Measurements from ENCODE around the gene MSL1. TPM values are rescaled to one million over a fixed set of nuclear protein-coding genes. Genes with fewer than 3 reads are reported as not detected.

Gene MSL1
- total and polyA plus RNA-seq, 2 of the 13 experiments (the other 11 are each of a cell fraction or from before 2014, with no cell fraction given) = 63.8 to 88.5 TPM

GRCh38 chr17:40072735-40073346 lies 48.9 kb upstream of the MSL1 start (continued):
- TF ChIP-seq SPEN (CRISPR knock-in tag; IDR thresholded peaks at IDR 0.05; ENCODE audit: low read depth) = peak; percentile 50; the same call in 1 of the 2 replicates
- TF ChIP-seq XRCC5 (optimal IDR thresholded peaks at IDR 0.05; ENCODE audit: low read length) = no peak
- TF ChIP-seq IRF9 (CRISPR knock-in tag; IDR thresholded peaks at IDR 0.05; ENCODE audit: borderline replicate concordance) = peak; percentile 36; the same call in 1 of the 2 replicates
- TF ChIP-seq ZNF337 (CRISPR knock-in tag; IDR thresholded peaks at IDR 0.05; ENCODE audit: borderline replicate concordance, low read depth) = no peak
- TF ChIP-seq PBX2 (CRISPR knock-in tag; IDR thresholded peaks at IDR 0.05) = no peak
- no peak for TF ChIP-seq PRDM4 (CRISPR knock-in tag; IDR thresholded peaks at IDR 0.05; ENCODE audit: borderline replicate concordance)
- no peak for TF ChIP-seq ZNF326 (CRISPR knock-in tag; IDR thresholded peaks at IDR 0.05; ENCODE audit: borderline replicate concordance)
- peak; percentile 58; the same call in 1 of the 2 replicates for TF ChIP-seq SAP130 (CRISPR knock-in tag; IDR thresholded peaks at IDR 0.05; ENCODE audit: low read depth)
- TF ChIP-seq TAF15 (IDR thresholded peaks at IDR 0.05; ENCODE audit: low read depth, low read length, poor library complexity, severe bottlenecking) = no peak
- TF ChIP-seq TBX3 (IDR thresholded peaks at IDR 0.05; ENCODE audit: borderline replicate concordance) = no peak
- TF ChIP-seq ZNF703 (CRISPR knock-in tag; IDR thresholded peaks at IDR 0.05; ENCODE audit: borderline replicate concordance) = no peak
- TF ChIP-seq ZNF598 (CRISPR knock-in tag; IDR thresholded peaks at IDR 0.05; ENCODE audit: borderline replicate concordance) = no peak
- peak; percentile 27 for TF ChIP-seq CTCF (CRISPR knock-in tag; IDR thresholded peaks at IDR 0.05)
- TF ChIP-seq KDM6A (CRISPR knock-in tag; IDR thresholded peaks at IDR 0.05; ENCODE audit: low read depth) = 0 out of 2 replicates have a peak, but pooled peaks have one; percentile 11
- no peak for TF ChIP-seq SNAPC4 (CRISPR knock-in tag; IDR thresholded peaks at IDR 0.05)
- TF ChIP-seq ZNF564 (CRISPR knock-in tag; IDR thresholded peaks at IDR 0.05) = no peak
- TF ChIP-seq FOXO1 (CRISPR knock-in tag; IDR thresholded peaks at IDR 0.05) = no peak
- TF ChIP-seq NFRKB (IDR thresholded peaks at IDR 0.05) = no peak
